SK-N-SH treated with all-trans-retinoic acid at 6 μM for 48 hours (cell line): Measurements from ENCODE around the gene ASB10.

Experiments used
- ATAC-seq: fragments of 200-7000 bp; cut with Tn5 transposase; 3 replicates; pipeline ENCODE4 v1.9.1; 2020; ENCODE audit warnings: mild to moderate bottlenecking, moderate library complexity
- ARNTL ChIP-seq: fragments of 450-650 bp; formaldehyde crosslinking; IDR thresholded peaks from 2 replicates; pipeline ENCODE4 v1.5.0; 2020; ENCODE audit warnings: low read depth, mild to moderate bottlenecking, moderate library complexity, borderline replicate concordance
- BACH2 ChIP-seq: fragments of 250-450 bp; sonication (Bioruptor Pico); IDR thresholded peaks from 2 replicates; pipeline ENCODE4 v1.9.0; 2021; ENCODE audit warnings: mild to moderate bottlenecking, borderline replicate concordance
- CREB5 ChIP-seq: fragments of 250-450 bp; sonication (Bioruptor Pico); IDR thresholded peaks from 2 replicates; pipeline ENCODE4 v1.5.1; 2020; ENCODE audit warnings: low read depth, mild to moderate bottlenecking, moderate library complexity
- CSDC2 ChIP-seq: fragments of 250-450 bp; sonication (Bioruptor Pico); IDR thresholded peaks from 2 replicates; pipeline ENCODE4 v1.5.0; 2020; ENCODE audit warnings: mild to moderate bottlenecking, moderate library complexity
- CSRNP3 ChIP-seq: fragments of 250-450 bp; sonication (Bioruptor Pico); IDR thresholded peaks from 2 replicates; pipeline ENCODE4 v1.5.1; 2021; ENCODE audit warnings: mild to moderate bottlenecking, moderate library complexity
- ESRRG ChIP-seq: fragments of 250-450 bp; sonication (Bioruptor Pico); IDR thresholded peaks from 2 replicates; pipeline ENCODE4 v1.6.1; 2021; ENCODE audit warnings: mild to moderate bottlenecking
- GLIS3 ChIP-seq: fragments of 250-450 bp; sonication (Bioruptor Pico); IDR thresholded peaks from 2 replicates; pipeline ENCODE4 v1.5.0; 2020; ENCODE audit warnings: mild to moderate bottlenecking, moderate library complexity
- ISL1 ChIP-seq: fragments of 250-450 bp; sonication (Bioruptor Pico); IDR thresholded peaks from 2 replicates; pipeline ENCODE4 v2.1.2; 2022; ENCODE audit warnings: mild to moderate bottlenecking, moderate library complexity
- POU6F1 ChIP-seq: fragments of 250-450 bp; sonication (Bioruptor Pico); IDR thresholded peaks from 2 replicates; pipeline ENCODE4 v1.8.0; 2021; ENCODE audit warnings: low read depth, mild to moderate bottlenecking, moderate library complexity, borderline replicate concordance
- PPARA ChIP-seq: fragments of 250-450 bp; sonication (Bioruptor Pico); IDR thresholded peaks from 2 replicates; pipeline ENCODE4 v1.5.0; 2020; ENCODE audit warnings: mild to moderate bottlenecking, borderline replicate concordance
- RARB ChIP-seq: fragments of 250-450 bp; sonication (Bioruptor Pico); IDR thresholded peaks from 2 replicates; pipeline ENCODE4 v1.8.0; 2021; ENCODE audit warnings: mild to moderate bottlenecking, moderate library complexity
- TCF4 ChIP-seq: fragments of 250-450 bp; sonication (Bioruptor Pico); IDR thresholded peaks from 2 replicates; pipeline ENCODE4 v1.8.0; 2021; ENCODE audit warnings: mild to moderate bottlenecking, moderate library complexity, borderline replicate concordance
- ZFP3 ChIP-seq: fragments of 250-450 bp; sonication (Bioruptor Pico); IDR thresholded peaks from 2 replicates; pipeline ENCODE4 v1.5.0; 2020; ENCODE audit warnings: mild to moderate bottlenecking, moderate library complexity
- ZFP30 ChIP-seq: fragments of 450-650 bp; formaldehyde crosslinking; IDR thresholded peaks from 2 replicates; pipeline ENCODE4 v1.5.0; 2022; ENCODE audit warnings: mild to moderate bottlenecking, moderate library complexity
- ZNF565 ChIP-seq: fragments of 450-650 bp; formaldehyde crosslinking; conservative IDR thresholded peaks from 2 replicates; pipeline ENCODE4 v1.5.0; 2020; ENCODE audit warnings: low read depth, mild to moderate bottlenecking, moderate library complexity
- ZNF70 ChIP-seq: fragments of 450-650 bp; formaldehyde crosslinking; IDR thresholded peaks from 2 replicates; pipeline ENCODE4 v1.5.0; 2020; ENCODE audit warnings: mild to moderate bottlenecking, moderate library complexity
- ZNF8 ChIP-seq: fragments of 450-650 bp; formaldehyde crosslinking; IDR thresholded peaks from 2 replicates; pipeline ENCODE4 v1.5.0; 2020; ENCODE audit warnings: mild to moderate bottlenecking, moderate library complexity
- TF ChIP-seq, protein P1 (sequence below): fragments of 250-450 bp; sonication (Bioruptor Pico); IDR thresholded peaks from 2 replicates; pipeline ENCODE4 v1.5.0; 2020; ENCODE audit warnings: mild to moderate bottlenecking, moderate library complexity
- TF ChIP-seq, protein P2 (sequence below): fragments of 250-450 bp; sonication (Bioruptor Pico); IDR thresholded peaks from 2 replicates; pipeline ENCODE4 v1.8.0; 2020; ENCODE audit warnings: mild to moderate bottlenecking, moderate library complexity, borderline replicate concordance

ASB10 gene

DNA sequence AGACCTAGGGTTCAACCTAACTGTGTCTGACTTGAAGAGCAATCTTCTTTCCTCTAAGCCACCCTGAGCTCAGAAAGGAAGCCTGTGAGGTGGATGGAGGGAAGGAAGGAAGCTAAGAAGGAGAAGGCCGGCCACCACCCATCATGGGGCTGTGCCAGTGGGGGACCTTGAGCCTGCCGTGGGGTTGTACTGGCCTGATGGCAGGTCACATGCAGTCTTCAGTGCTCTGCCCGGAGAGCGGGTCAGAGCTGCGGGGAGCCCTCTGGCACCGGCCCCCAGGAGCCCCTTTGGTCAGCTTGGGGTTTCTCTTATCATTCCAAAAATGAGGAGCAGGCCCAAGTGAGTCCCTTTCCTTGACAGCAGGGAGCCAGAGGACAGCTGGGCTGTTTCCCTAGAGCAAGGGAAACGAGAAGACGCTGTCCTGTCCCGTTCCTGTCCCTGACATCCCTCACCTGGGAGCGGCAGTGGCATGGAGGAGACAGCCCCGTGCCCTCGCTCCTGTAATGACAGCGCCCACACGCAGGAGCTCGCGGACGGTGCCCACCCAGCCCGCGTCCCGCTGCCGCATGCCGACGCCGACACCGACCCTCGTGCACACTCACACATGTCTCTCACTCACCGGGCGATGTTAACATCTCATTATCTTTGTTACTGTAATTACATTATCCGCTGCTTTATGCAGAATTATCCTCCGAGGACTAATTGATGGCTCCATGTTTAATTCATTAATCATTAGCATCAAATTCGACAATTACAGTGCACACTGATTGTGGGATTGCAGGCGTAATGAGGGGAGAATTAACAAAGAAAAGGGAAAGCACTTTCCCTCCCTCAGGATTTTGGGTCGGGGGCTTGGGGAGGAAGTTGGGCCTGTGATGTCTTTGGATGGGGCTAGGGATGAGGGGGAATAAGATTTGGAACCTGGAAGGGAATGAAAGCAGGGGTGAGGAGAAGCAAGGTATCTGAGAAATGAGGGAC lies 50.9 kb downstream of the ASB10 start:
- TF ChIP-seq ARNTL (CRISPR knock-in tag), result no peak
- no peak for TF ChIP-seq CREB5 (CRISPR knock-in tag)
- no peak for TF ChIP-seq ESRRG
- TF ChIP-seq ZNF70 (CRISPR knock-in tag), result no peak
- TF ChIP-seq ZNF565 (CRISPR knock-in tag), result no peak
- TF ChIP-seq GLIS3, result no peak
- TF ChIP-seq TCF4 (CRISPR knock-in tag), result no peak
- TF ChIP-seq, protein P1, sequence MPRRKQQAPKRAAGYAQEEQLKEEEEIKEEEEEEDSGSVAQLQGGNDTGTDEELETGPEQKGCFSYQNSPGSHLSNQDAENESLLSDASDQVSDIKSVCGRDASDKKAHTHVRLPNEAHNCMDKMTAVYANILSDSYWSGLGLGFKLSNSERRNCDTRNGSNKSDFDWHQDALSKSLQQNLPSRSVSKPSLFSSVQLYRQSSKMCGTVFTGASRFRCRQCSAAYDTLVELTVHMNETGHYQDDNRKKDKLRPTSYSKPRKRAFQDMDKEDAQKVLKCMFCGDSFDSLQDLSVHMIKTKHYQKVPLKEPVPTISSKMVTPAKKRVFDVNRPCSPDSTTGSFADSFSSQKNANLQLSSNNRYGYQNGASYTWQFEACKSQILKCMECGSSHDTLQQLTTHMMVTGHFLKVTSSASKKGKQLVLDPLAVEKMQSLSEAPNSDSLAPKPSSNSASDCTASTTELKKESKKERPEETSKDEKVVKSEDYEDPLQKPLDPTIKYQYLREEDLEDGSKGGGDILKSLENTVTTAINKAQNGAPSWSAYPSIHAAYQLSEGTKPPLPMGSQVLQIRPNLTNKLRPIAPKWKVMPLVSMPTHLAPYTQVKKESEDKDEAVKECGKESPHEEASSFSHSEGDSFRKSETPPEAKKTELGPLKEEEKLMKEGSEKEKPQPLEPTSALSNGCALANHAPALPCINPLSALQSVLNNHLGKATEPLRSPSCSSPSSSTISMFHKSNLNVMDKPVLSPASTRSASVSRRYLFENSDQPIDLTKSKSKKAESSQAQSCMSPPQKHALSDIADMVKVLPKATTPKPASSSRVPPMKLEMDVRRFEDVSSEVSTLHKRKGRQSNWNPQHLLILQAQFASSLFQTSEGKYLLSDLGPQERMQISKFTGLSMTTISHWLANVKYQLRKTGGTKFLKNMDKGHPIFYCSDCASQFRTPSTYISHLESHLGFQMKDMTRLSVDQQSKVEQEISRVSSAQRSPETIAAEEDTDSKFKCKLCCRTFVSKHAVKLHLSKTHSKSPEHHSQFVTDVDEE (CRISPR knock-in tag), result no peak
- no peak for TF ChIP-seq BACH2
- TF ChIP-seq CSRNP3, result no peak
- TF ChIP-seq ISL1 (CRISPR knock-in tag), result no peak
- no peak for TF ChIP-seq ZFP30 (CRISPR knock-in tag)
- TF ChIP-seq POU6F1 (CRISPR knock-in tag), result no peak
- no peak for TF ChIP-seq ZNF8 (CRISPR knock-in tag)
- no peak for TF ChIP-seq PPARA (CRISPR knock-in tag)
- TF ChIP-seq ZFP3 (CRISPR knock-in tag), result no peak
- TF ChIP-seq CSDC2, result no peak
- ATAC-seq, result no peak

- TF ChIP-seq CSRNP3 (no peak), RARB (CRISPR knock-in tag) (no peak), ZNF70 (CRISPR knock-in tag) (no peak)
- TF ChIP-seq, protein P2, sequence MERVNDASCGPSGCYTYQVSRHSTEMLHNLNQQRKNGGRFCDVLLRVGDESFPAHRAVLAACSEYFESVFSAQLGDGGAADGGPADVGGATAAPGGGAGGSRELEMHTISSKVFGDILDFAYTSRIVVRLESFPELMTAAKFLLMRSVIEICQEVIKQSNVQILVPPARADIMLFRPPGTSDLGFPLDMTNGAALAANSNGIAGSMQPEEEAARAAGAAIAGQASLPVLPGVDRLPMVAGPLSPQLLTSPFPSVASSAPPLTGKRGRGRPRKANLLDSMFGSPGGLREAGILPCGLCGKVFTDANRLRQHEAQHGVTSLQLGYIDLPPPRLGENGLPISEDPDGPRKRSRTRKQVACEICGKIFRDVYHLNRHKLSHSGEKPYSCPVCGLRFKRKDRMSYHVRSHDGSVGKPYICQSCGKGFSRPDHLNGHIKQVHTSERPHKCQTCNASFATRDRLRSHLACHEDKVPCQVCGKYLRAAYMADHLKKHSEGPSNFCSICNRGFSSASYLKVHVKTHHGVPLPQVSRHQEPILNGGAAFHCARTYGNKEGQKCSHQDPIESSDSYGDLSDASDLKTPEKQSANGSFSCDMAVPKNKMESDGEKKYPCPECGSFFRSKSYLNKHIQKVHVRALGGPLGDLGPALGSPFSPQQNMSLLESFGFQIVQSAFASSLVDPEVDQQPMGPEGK, result no peak
- TF ChIP-seq, protein P1 (CRISPR knock-in tag), result no peak
- ATAC-seq, result no peak
These were observed 51.6 kb downstream of the ASB10 start for GRCh38 chr7:151135525-151135845.
